Eye (tissue), 1 donor: ENCODE measurements around the gene RTRAF.

ENCODE experiments used
- DNase-seq: peaks from one replicate; pipeline ENCODE4 v3.0.0-alpha.2; 2015

The RTRAF gene

DNA sequence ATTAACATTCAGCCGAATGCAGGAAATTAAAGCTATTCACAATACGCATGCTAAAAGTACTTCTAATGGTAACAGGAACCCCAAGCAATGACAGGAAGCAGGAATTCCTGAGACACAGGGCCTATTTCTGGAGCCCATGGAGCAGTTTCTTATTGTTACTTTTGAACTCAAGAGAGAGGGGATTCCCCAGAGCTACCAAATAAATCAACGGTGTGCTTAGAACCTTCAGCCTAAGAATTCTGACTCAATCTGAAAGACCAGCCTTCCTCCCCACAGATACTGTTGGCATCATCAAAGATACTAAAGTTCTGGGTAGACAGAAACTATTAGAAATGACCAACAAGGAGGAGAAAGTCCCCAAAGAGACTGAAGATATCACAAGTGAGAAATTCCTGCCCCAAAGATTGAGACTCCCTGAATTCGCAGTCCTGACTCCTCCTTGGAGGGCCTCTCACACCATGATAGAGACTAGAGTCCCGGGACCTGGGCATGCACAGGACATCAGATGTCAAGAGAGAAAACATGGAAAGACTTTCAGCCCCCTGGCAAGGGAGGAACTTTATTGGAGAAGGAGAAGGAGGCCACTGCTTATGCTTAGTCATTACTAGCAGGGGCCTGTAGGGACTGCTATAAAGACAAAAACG is 32.7 kb downstream of the RTRAF start:
- DNase-seq = no peak

DNA sequence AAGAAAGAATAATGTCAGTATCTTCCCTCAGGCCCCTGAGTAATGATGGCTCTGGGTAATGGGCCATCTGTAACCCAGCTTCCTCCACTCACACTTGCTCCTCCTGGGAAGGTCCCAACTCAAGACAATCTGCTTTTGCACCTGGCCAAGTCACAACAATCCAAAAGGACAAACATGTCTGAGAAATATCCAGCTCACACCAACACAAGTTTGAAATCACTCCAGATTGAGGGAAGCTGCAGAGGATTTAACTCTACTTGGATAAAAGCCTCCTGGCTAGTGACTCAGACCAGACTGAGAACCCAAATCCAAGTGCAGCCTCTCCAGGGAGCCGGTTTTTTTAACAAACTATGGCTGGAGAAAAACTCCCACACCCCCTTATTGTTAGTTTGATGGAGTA is 34.2 kb downstream of the RTRAF start:
- DNase-seq = no peak

GRCh38 chr14:52025310-52025709 is 36.0 kb downstream of the RTRAF start:
- no peak for DNase-seq

GRCh38 chr14:52026017-52026660 is 36.8 kb downstream of the RTRAF start:
- no peak for DNase-seq

DNA sequence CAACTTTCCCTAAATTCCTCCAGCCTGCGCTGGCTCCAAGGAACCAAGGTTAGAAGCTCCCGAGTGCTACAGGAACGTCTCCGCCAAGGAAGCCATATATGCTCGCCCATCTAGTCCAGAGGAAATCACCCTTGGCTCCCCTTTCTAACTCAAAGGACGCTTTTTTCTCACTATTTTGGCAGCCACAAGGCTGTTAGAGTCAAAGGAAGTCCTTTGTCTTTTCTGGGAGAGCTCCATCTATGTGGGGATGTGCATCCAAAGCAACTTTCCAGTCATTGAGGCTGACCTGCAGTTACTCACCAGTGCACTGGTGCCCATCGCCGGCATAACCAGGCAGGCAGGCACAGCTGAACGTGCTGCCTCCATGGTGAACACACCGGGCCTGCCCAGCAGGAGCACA is 37.6 kb downstream of the RTRAF start:
- no peak for DNase-seq

- no peak for DNase-seq
Observed at GRCh38 chr14:52029881-52030280, 40.5 kb downstream of the RTRAF start.

DNA sequence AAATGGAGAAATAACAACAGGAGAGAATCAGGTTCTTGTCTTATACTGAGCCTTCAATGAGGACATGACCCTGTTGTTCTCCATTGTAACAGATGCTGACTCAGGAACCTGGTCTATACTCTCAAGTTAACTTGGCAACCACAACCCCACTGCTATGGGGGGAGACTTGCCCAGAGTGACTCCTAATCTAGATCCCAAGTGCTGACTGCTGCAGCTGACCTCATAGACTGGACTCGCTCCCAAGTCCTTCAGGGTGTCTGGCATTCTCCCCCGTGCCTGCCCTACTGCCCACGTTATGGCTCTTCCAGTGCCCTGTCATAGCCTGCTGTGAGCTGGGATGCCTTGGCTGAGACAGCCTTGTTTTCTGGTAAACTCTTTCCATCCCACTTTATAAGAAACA is 42.4 kb downstream of the RTRAF start:
- DNase-seq = no peak

- peak; percentile 43 for DNase-seq
Observed at GRCh38 chr14:52032204-52032801, 43.0 kb downstream of the RTRAF start.

- peak; percentile 64 for DNase-seq
Observed at GRCh38 chr14:52033101-52033642, 43.8 kb downstream of the RTRAF start.

DNA sequence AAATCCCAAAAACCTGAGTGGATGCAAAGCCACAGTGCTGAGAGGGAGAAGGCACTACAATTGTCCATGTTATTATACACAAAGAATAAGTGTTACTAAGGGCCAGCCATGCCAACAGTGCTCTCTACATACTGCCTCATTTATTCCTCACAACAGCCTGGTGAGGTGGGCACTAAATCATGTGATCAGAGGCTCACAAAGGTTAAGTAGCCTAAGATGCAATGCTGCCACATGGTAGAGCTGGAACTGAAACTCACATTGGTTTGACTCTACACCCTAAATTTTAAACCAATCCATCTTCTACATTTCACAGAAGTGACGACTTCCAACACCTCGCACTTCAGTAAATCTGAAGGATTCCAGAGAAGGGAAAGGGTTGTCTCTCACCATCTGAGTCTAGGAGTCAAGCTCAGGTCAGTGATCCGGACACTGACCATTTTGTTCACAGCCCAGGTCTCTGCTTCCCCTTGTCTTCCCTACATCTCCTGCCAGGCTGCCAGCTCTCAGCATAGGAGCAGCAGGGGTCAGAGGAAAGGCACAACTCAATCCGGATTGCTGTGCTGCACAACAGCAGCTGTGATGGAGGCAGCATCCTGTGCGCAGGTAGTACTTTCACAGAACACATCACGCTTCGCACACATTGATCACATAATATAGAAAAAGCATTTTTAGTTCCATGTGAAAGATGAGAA is 49.9 kb downstream of the RTRAF start:
- DNase-seq = no peak

GRCh38 chr14:52040598-52040997 is 51.3 kb downstream of the RTRAF start:
- no peak for DNase-seq

DNA sequence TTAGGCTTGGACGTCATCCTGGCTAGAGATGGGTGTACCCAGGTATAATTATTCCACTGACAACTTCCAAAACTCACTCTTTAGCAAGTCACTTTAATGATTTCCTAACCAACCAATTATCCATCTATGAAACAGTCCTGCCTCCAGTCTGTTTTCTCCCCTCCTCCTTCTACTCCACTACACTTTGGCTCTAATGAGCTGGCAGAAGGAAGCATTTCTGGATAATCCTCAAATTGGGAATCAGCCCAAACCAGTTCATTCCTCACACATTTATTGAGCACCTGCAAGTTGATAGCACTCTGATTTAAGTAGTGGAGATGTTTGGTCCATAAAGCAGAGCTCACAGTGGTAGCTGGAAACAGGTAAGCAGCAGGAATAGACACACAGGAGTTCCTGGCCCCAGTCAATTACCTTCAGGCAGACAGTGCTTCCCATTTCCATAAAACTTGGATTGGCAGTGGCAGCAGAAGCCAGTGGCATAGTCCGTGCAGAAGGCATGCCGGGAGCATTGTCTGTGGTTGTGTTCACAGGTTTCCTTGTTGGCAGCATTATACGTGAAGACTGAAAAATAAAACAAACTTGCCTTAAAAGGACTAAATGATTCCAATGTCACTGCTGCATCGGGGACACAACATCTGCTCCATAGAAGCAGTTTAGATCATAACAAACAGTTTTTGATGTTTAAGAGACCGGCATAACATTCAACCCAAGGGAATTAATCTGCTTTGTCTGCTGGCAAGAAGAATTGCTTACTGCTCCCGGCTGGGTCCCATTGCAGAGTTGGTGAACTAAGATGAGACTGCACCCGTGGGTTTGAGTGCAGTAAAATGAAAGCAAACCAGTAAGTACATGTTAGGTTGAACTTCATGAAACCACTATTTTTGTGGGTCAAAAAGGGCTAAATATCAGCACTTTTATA is 53.3 kb downstream of the RTRAF start:
- DNase-seq = peak; percentile 35

- DNase-seq = no peak
Observed at GRCh38 chr14:52043690-52044089, 54.3 kb downstream of the RTRAF start.

DNA sequence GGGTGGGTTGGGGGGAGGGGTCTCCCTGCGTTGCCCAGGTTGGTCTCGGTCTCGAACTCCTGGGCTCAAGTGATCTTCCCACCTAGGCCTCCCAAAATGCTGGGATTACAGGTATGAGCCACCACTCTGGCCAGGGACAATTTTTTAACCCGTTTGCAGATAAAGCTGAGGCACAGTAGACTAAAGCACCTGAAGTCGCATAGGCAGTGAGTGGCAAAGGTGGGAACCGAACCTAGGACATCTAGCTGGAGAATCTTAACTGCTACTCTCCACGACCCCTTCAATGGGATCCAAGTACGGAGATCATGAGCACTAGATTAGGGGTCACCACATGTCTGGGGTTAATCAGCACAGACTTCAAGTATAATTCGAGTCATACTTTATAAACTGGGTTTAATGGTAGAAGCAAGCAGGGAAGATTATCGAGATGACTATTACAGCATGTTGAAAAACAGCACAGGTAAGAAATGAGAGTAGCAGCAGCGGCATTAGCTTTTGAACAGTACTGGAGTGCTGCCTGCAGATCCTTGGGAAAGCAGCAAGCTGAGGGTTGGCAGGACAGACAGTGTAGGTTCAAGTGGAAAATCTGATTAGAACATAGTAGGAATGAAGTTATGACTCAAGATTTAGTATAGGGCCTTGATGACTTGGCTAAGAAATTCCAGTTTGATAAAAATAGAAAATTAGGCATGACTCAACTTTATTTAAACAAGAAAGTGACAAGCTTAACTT is 55.6 kb downstream of the RTRAF start:
- DNase-seq = no peak

DNA sequence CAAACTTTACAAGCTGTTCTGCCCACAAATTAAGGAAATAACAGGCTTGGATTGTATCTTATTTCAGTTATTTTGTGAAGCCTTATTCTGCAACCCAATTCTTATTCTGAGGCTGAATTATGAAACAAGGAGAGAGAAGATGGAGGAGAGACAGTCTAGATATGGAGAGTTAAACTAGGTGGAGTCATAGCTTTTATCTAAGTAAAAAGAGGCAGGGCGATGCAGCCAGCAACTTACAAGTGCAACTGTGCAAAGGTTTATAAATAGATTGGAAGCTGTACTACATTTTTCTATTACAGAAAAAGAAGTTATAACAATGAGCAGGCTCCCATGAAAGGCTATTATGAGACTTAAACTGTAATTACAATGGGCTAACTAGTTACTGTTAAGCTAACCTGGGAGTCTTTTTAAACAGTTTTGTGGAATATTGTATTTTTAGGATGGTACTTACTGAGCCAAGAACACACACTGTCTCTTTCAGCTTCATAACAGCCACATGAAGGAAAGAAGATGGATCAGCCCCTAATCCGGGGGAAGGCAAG is 57.1 kb downstream of the RTRAF start:
- DNase-seq = no peak

DNA sequence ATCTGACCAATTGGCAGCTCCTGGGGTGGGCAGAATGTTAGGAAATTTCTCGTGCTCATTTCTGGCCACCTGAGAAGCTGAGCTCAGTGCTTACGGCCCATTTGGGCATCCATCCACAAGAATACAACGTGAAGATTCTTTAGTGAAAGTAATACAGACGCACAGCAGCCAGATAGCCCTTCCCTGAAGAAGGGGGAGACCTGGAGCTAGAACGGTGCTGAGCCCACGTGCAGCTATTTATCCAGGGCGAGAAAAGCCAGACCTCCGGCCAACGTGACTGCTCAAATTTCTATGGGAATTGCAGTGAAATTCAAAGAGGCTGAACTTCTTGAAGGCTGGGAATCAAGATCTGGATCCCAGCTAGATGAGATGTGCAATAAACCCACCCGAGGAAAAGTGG is 58.8 kb downstream of the RTRAF start:
- DNase-seq = no peak

DNA sequence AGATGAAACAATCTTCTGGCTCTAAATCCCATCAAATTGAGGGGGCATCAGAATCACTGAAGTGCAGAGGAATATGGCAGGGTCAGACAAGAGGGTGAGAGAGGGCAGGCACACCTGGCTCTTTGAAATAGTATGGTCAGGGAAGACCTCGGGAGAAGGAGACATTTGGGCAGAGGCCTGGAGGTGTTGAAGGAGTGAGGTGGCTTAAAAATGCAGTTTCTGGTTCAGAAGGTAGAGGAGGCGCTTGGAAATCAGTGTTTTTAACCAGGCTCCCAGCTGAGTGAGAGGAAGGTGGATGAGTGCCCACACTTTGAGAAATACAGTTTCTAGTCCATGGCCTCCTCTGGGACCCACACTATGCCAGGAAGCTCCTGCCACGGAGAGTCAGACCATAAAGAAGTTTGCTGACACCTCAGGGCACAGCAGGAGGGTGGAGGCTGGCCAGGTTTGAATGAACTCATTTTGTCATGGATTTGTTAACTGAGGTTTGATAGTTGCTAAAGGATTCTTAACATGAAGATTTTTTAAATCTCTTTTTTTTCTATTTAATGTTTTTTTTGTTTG is 59.4 kb downstream of the RTRAF start:
- DNase-seq = no peak

DNA sequence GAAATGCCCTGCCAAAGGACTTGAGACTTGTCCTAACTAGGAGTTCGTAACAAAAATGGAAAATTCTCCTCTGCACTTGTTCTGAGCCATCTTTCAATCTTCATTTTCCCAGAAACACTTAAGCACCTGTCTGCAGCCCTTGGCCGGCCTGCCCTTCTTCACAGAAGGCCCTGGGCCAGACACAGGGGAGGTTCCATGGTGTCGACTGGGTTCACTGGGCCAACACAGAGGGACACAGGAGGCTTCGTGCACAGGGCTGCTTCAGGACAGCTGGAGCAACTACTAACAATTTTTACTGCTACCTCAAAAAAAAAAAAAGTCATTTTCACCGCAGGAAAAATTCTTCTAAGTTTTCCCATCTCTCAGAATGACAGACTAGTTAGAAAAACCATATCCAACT is 59.9 kb downstream of the RTRAF start:
- no peak for DNase-seq

GRCh38 chr14:52049721-52050588 is 60.6 kb downstream of the RTRAF start:
- no peak for DNase-seq

- no peak for DNase-seq
Observed at GRCh38 chr14:52051251-52051650, 61.9 kb downstream of the RTRAF start.
